Stimulated activated CD4-positive, alpha-beta T cell treated with anti-CD3 and anti-CD28 coated beads, Interleukin-12 subunit alpha, Interleukin-12 subunit beta, amount 100 ng/mL, for 4 hours (primary cell): ENCODE results near the gene NUTM2D.
"Not testable (repeated sequence)": the region's sequence is repeated elsewhere in the genome, so short reads cannot be mapped to it uniquely, and the experiment has no call there.

Experiments used
- DNase-seq: peaks from one replicate; pipeline ENCODE4 v3.0.0-alpha.2; 2020

Gene NUTM2D

DNA sequence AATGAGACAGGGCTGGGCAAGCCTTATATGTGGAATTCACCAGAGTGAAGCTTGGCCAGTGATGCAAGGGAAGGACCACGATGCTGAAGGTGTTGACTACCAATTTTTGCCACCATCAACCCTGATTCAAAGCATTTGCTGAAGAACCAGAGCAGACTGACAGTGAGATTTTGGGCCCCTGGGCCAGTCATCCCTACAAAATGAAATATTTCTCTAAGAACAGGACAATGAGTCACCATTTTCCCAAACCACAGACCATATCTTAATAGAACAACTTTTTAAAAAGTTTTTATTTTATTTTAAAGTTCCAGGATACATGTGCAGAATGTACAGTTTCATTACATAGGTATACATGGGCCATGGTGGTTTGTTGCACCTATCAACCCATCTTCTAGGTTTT, 16.5 kb downstream of the NUTM2D start:
- DNase-seq, result not testable (repeated sequence)

DNA sequence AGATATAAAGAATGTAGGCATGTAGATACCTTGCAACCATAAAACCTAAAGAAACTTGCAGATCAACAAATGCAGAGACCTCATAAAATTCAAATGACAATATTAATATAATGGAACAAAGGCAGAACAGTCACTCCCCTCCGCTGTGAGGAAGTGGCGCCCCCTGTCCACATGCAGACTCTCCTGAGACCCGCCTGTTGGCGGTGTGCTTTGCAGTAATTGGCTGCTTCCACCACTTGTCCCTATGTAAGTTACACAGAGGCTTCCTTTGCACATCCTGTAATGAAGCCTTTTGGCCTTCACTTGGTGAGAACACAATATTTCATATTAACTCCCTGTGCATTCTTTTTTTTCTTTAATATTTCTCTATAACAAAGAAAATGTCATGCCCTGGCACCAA, 21.6 kb downstream of the NUTM2D start:
- DNase-seq, result not testable (repeated sequence)

DNA sequence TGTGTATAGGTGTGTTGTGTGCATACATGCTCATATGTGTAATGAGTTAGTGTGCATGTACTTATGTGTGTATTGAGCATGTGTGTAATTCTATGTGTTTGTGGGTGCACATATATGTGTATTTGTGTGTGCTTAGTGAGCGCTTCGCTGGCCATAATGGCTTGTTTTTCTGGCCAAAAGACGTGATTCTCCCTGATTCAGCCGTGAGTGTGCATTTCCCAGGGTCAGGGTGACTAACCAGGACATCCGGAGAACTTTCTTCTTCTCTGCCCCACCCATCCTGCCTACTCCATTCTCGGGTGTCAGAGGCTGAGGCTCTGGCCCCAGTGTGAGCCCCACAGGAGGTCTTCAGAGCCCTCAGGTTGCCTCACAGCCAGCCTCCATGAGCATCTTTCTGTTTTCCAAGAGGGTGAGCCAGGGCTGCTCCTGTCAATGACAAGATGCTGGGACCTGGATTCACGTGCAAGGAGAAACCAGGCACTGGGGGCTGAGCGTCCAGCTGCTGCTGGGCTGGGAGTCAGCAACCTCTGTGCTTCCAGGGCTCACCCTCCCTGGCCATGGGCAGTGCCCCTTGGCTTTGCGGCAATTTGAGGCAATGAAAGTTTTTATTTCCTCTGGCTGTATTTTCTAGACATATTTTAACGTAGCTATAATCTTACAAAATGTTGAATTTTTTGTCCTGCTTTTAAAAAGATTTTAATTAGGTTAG, 25.8 kb downstream of the NUTM2D start:
- DNase-seq, result not testable (repeated sequence)

DNA sequence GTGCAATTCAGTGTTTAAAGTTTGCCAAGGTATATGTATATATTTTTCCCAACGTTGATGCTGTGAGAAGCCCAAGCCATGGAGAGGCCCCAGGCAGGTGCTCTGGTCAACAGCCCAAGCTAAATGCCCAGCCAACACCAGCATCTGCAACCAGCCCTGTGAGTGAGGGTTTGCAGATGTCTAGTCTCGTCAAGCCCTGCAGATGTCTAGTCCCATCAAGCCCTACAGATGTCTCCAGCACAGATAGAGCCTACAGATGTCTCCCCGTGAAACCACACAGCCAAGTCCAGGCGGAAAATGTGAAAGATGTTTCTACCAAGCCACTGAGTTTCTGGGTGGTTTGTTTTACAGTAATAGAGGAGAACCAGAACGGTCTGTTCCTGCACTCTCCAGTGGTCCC, 26.7 kb downstream of the NUTM2D start:
- DNase-seq, result not testable (repeated sequence)

DNA sequence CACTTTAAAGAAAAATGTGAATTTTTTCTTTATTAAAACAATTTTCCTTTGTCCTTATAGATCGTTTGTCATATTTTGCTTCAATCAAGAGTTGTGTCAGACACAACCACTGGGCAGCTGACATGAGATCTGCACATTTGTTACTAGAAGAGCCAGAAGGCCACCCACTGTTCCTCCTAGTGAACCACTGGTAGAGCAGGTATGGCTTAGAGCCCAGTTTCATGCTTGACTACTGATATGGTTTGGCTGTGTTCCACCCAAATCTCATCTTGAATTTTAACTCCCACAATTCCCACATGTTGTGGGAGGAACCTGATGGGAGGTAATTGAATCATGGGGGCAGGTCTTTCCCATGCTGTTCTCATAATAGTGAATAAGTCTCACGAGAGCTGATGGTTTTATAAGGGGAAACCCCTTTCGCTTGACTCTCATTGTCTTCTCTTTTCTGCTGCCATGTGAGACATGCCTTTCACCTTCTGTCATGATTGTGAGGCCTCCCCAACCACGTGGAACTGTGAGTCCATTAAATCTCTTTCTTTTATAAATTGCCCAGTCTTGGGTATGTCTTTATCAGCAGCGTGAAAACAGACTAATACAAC, 28.3 kb downstream of the NUTM2D start:
- not testable (repeated sequence) for DNase-seq

DNA sequence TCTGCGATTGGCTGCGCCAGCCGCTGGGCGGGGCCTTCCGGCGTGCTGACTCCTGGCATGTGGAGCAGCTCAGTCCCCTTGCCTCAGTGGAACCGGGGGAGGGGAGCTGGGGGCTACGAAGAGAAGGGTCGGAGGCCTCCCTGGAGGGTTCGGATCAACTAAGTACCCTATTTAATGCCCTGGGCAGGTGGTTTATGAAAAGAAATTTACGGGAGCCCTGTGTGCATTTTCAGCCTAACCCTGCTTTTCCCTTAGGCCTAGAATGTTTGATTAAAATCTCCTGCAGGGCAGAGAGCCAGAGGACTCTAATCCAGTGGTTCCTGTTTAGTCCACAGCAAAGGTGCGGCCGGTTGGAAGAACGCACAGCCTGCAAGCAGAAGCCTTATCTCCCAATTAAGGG, 33.8 kb downstream of the NUTM2D start:
- not testable (repeated sequence) for DNase-seq

DNA sequence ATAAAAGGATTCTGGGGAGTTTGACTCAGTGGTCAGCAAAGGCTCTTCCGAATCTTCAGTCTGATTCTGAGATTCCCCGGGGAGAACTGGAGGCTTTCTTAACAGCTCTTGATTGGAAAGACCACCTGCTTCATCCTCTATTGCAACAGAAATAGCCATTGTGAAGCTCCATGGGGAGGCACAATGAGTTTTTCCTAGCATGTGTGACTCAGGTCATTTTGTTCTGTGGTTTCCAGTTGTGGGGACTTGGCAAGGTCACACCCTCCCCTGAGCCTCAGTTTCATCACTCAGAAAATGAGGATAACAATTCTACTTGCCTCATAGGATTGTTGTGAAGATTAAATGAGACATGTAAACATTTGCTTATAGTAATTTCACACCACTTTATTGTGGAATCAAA, 38.7 kb downstream of the NUTM2D start:
- DNase-seq, result not testable (repeated sequence)

DNA sequence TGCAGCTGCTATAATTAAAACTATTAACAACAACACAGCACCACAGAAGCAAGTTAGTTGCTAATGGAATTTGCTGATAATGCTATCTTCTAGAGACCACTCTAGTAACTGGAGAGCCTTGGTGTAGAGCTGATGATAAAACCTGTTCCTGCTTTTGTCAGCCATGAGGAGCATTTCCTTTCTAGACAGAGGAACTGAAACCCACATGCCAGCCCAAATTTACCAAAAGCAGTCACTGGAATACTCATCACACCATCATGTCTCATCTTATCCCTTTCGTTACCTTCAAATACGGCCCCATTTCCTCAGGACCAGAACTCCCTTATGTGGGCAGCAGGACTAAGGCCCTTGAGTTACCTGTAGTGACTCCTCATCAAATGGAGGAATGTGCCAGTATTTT, 40.9 kb downstream of the NUTM2D start:
- not testable (repeated sequence) for DNase-seq

DNA sequence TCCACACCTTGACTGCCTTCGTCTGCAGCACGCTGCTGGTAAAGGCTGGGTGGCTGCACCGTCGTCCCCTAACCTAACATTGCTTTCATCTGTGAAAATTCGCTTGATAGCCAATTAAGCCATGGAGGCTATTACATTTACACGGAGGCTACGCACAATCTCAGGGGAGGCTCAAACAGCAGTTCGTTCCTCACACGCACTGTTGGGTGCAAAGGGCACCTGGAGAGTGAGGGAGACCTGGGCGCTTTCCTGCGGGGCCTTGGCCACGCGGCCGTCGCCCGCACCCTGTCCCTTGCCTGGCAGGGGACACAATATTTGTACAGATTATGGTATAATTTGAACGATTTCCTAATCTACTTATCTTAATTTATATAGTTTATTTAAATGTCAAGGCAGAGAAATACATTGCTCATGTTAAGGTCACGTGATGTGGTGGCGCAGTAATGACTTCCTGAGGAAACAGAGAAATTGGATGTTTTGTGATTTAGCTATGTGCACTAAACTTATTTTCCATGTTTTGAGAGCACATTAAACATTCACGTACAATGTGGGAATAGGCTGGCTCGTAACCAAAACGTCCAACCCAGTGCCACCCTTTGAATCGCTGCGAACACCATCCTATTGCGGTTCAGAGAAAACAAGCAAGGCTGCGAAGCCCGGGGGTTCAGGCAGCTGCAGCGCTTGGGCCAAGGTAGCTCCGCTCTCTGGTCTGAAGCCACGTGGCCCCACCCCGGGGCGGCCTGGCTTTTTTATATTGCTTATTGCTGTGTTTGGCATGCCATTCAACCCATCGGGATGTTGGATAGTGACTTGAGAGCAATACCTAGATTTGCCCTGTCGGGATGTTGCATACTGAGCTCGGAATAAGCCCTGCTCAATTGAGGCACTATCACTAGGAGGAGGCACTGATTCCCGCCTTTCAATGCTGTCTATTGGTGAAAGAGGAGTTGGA, 50.2 kb downstream of the NUTM2D start:
- not testable (repeated sequence) for DNase-seq

DNA sequence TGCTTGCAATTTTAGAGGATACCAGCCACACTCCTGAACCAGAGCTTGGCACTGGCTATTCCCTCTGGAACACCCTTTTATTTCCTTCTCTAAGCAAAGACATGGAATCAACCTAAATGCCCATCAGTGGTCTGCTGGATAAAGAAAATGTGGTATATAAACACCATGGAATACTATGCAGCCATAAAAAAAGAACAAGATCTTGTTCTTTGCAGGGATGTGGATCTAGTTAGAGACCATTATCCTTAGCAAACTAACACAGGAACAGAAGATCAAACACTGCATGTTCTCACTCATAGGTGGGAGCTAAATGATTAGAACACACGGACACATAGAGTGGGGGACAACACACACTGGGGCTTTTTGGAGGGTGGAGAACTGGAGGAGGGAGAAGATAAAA, 56.4 kb downstream of the NUTM2D start:
- DNase-seq, result not testable (repeated sequence)
